Measurements from ENCODE around the gene SORBS2. TPM values are rescaled to one million over a fixed set of nuclear protein-coding genes. Genes with fewer than 3 reads are reported as not detected.

SORBS2 gene
- total RNA-seq, 1 donor from 2014 or later = 33.6 TPM

DNA sequence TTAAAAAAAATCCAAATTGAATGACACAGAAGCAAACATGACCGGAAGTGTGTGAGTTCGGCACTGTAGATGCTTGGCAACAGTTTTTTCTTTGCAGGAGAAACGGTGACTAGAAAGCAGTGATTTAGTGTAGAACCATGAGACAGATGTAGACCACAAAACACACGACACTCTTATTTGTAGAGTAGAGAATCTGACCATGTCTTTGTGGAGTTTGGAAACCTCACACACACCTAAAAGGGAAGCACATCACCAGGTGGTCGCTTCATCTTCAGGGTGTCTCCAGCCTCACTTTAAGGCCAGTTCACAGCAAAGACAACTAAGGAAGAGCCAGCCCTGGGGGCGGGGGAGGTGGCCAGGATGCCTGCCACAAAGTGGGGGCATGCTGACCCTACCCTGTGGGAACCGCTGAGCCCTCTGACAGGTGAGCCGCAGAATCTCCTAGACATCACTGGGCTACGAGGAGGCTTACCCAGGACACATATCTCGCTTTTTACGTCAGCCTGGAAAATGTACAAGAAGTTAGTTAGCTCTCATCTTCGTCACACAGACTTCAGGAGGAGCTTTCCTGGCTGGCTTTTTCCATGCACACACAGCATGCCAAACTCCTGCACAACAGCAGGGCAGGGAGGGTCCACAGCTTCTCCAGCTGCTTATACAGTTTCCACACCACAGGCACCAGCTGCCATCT lies 212.3 kb downstream of the SORBS2 start:
- TF ChIP-seq, protein P1, sequence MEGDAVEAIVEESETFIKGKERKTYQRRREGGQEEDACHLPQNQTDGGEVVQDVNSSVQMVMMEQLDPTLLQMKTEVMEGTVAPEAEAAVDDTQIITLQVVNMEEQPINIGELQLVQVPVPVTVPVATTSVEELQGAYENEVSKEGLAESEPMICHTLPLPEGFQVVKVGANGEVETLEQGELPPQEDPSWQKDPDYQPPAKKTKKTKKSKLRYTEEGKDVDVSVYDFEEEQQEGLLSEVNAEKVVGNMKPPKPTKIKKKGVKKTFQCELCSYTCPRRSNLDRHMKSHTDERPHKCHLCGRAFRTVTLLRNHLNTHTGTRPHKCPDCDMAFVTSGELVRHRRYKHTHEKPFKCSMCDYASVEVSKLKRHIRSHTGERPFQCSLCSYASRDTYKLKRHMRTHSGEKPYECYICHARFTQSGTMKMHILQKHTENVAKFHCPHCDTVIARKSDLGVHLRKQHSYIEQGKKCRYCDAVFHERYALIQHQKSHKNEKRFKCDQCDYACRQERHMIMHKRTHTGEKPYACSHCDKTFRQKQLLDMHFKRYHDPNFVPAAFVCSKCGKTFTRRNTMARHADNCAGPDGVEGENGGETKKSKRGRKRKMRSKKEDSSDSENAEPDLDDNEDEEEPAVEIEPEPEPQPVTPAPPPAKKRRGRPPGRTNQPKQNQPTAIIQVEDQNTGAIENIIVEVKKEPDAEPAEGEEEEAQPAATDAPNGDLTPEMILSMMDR (IDR thresholded peaks at IDR 0.05) = no peak
- Mint-ChIP-seq H3K9me3 (ENCODE audit: unreplicated experiment) (no peaks in the 10 kb centered on the region), H3K27me3 (ENCODE audit: unreplicated experiment) (no peaks in the 10 kb centered on the region), H3K27ac (ENCODE audit: unreplicated experiment) (peak overlapping the region; percentile 2), H3K4me3 (ENCODE audit: unreplicated experiment) (no peak overlapping the region), H3K4me1 (ENCODE audit: unreplicated experiment) (no peaks in the 10 kb centered on the region), H3K36me3 (ENCODE audit: unreplicated experiment) (peaks cover 6% of the 10 kb centered on the region)
- DNase-seq (ENCODE audit: extremely low spot score, unreplicated experiment) = no peak

DNA sequence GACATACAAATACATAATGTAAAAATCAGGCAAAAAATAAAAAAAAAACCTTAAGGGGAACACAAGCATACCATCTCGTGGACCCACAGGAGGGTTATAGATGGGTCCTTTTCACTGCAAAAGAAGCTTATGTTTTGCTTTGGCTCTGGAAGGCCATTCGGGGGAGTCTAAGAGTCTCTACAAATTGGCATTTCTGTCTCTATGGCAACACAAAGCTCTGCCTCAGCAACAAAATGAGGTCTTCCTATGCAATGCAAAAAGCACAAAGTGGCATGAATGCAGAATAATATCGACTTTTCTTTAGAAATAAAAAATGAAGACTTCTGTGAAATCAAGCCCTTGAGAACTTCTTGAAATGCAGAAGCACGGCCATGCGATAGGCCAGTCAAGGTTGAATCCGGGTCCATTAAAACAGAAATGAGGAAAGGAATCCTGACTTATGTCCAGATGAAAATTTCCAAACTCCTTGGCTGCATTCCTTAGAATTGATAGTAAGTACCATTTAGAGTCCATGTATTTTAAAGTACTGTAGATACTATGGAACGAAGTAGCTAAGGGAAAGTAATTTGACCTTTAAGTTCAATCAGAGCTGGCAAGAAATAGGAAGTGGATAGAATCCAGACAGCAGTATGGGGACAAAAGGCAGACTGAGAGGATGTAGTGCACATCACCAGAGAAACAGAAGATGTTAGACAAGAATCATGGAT lies 213.0 kb downstream of the SORBS2 start:
- Mint-ChIP-seq H3K4me3 (ENCODE audit: unreplicated experiment) (no peak overlapping the region), H3K36me3 (ENCODE audit: unreplicated experiment) (peaks cover 3% of the 10 kb centered on the region), H3K27me3 (ENCODE audit: unreplicated experiment) (no peaks in the 10 kb centered on the region), H3K27ac (ENCODE audit: unreplicated experiment) (peak overlapping the region; percentile 2), H3K4me1 (ENCODE audit: unreplicated experiment) (no peaks in the 10 kb centered on the region), H3K9me3 (ENCODE audit: unreplicated experiment) (no peaks in the 10 kb centered on the region)
- no peak for DNase-seq (ENCODE audit: extremely low spot score, unreplicated experiment)
- TF ChIP-seq, protein P1 (IDR thresholded peaks at IDR 0.05) = no peak

- H3K4me1 Mint-ChIP-seq (ENCODE audit: unreplicated experiment) = no peaks in the 10 kb centered on the region
- H3K36me3 Mint-ChIP-seq (ENCODE audit: unreplicated experiment) = no peaks in the 10 kb centered on the region
- TF ChIP-seq, protein P1 (IDR thresholded peaks at IDR 0.05) = peak; percentile 99
- H3K9me3 Mint-ChIP-seq (ENCODE audit: unreplicated experiment) = no peaks in the 10 kb centered on the region
- H3K27ac Mint-ChIP-seq (ENCODE audit: unreplicated experiment) = no peak overlapping the region
- H3K4me3 Mint-ChIP-seq (ENCODE audit: unreplicated experiment) = no peak overlapping the region
- DNase-seq (ENCODE audit: extremely low spot score, unreplicated experiment) = no peak
- H3K27me3 Mint-ChIP-seq (ENCODE audit: unreplicated experiment) = no peaks in the 10 kb centered on the region
These were observed 214.3 kb downstream of the SORBS2 start for GRCh38 chr4:185597532-185598188.

GRCh38 chr4:185592845-185593488 lies 219.0 kb downstream of the SORBS2 start:
- no peak for DNase-seq (ENCODE audit: extremely low spot score, unreplicated experiment)
- Mint-ChIP-seq H3K27ac (ENCODE audit: unreplicated experiment) (no peak overlapping the region), H3K27me3 (ENCODE audit: unreplicated experiment) (no peaks in the 10 kb centered on the region), H3K36me3 (ENCODE audit: unreplicated experiment) (no peaks in the 10 kb centered on the region), H3K4me3 (ENCODE audit: unreplicated experiment) (no peak overlapping the region), H3K9me3 (ENCODE audit: unreplicated experiment) (no peaks in the 10 kb centered on the region), H3K4me1 (ENCODE audit: unreplicated experiment) (peaks cover 6% of the 10 kb centered on the region)
- TF ChIP-seq, protein P1 (IDR thresholded peaks at IDR 0.05) = no peak

Measured in osteocyte (in vitro differentiated cells).